SW480 (cell line): ENCODE measurements around the gene PDE11A.

Experiments used
- DNase-seq: peaks from one replicate; pipeline ENCODE4 v3.0.0-alpha.2; 2016; ENCODE audit warnings: low spot score

PDE11A gene

GRCh38 chr2:177724398-177725287, 347.9 kb downstream of the PDE11A start:
- peak; percentile 28 for DNase-seq

- no peak for DNase-seq
Observed at GRCh38 chr2:177723235-177723634, 349.3 kb downstream of the PDE11A start.

GRCh38 chr2:177721818-177722567, 350.6 kb downstream of the PDE11A start:
- DNase-seq: no peak

DNA sequence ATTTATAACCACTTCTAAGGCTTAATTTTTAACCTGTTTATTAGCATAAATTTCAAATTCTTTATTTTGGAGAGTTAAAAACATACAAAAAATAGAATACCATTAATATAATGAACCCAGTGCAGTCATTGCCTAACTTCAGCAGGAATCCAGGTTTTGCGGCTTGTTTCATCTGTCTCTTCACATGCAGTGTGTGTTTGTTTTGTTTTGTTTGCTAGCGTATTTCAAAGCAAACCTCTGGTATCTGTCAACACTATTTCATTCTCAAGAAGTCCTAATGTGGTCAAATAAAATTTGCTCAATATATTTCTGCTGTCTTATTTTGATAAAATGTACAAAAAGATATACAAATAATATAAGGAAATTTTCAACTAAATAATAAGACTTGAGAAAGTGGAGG, 351.5 kb downstream of the PDE11A start:
- no peak for DNase-seq

GRCh38 chr2:177717831-177718618, 354.6 kb downstream of the PDE11A start:
- no peak for DNase-seq

- DNase-seq: no peak
Observed at GRCh38 chr2:177716484-177716883, 356.1 kb downstream of the PDE11A start.

- DNase-seq: no peak
Observed at GRCh38 chr2:177715771-177716170, 356.8 kb downstream of the PDE11A start.

DNA sequence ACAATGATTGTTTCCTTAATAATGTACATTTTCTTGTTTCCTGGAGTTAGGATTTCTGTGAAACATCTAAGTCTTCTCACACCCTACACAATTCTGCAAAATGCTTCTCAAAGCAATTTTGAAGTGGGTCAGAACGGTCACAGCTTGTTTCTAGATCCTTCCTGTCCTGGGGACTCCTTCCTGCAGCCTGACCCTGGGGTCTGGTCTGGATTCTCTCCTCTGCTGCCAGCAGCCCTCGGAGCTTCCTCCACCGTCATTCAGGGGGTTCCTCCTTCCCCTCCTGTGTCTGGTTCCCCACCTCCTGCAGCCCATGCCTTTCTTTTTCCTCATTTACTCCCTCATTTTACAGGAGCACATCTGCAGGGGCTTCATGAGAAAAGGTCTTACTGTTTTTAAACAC, 357.9 kb downstream of the PDE11A start:
- no peak for DNase-seq

DNA sequence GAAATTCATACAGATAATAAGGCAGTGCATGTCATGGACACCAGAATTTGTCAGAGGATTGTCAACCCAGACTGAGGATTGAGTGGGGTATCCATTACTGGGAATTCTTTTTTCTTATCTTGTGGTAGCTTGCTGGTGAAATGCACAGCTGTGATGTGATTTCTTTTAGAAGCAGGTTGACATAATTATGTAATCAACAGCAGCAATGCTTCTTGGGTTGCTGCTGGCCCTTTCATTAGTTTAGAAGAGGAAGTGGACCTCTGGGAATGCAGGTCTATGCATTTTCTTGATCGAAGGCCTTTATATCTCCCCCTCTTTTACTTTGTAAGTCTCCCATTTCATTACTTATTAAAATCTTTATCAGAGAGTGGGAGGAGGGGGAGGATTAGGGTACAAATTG, 360.1 kb downstream of the PDE11A start:
- no peak for DNase-seq

DNA sequence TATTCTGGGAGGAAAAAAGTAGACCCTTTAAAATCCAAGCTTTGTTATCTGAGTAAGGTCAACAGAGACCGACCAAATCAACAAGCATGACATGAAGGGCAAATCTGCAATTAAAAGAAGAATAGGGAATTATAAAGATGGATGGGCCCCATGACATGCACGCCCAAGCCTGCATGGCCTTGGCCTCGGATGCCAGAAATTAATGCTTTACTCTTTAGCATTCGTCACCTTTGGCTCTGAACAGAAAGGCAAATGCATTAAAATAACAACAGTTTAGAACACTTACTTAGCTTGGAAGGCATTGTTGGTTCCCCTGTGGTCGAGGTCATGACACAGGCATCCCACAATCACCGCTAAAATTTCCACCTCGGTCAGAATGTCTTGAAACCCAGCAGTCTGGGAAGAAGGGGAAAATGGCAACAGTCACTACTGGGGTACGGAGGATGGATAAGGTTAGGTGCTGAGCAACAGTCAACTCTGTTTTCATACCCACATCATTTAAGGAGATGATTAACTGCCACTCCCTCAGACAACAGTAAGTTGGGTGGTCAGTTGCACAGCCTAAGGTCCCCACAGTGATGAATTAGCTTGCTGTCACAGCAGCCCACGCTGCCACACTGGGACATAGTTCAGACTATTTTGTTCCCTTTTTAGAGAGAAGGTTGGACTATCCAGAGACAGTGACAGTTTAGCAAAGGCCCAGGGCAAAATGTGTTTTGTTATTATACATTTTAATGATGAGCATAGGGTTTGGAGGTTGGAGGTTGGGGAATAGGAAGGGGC, 360.9 kb downstream of the PDE11A start:
- no peak for DNase-seq

- no peak for DNase-seq
Observed at GRCh38 chr2:177710889-177711288, 361.7 kb downstream of the PDE11A start.

- DNase-seq: no peak
Observed at GRCh38 chr2:177709986-177710401, 362.6 kb downstream of the PDE11A start.

DNA sequence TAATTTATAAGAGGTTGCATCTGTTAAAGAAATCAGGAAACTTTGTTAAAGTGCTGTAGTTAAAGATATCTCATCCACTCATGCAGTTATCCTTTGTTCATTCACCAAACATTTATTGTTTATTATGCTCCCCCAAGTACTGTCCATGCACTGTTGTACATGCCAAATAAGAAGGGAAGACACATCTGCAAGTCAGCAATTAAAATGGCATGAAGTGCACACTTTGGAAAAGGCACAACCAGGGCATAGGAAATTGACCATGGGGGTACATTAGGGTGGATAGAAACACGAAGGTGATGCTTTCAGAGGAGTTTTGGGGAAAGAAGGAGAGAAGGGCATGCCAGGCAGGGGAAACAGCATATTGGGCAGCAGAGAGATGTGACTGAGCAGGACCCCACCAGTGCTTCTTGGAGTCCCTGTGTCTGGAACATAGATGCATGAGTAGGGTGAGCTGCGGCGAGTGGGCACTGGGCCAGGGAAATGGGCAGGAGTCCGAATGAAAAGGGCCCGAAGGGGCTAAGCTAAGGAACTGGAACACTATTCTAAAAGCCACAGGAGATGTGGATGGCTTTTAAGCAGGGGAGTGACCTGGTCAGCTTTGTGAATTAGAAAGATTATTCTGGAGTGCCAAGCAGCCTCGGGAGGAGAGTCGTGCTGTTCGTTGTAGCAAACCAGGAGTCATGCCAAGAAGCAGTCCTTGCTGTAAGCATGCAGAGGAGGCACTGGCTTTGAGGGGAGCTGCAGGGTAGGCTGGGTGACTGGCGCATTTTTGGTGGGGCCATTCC, 363.7 kb downstream of the PDE11A start:
- no peak for DNase-seq

DNA sequence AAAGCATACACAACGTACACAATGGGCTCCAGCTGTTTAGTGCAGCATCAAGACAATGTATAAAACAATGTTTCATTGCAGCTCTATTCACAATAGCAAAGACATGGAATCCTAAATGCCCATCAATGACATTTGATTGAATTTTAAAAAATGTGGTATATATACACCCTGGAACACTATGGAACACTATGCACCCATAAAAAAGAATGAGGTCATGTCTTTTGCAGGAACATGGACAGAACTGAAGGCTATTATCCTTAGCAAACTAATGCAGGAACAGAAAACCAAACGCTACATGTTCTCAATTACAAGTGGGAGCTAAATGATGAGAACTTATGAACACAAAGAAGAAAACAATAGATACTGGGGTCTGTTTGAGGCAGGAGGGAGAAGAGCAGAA, 364.5 kb downstream of the PDE11A start:
- no peak for DNase-seq

DNA sequence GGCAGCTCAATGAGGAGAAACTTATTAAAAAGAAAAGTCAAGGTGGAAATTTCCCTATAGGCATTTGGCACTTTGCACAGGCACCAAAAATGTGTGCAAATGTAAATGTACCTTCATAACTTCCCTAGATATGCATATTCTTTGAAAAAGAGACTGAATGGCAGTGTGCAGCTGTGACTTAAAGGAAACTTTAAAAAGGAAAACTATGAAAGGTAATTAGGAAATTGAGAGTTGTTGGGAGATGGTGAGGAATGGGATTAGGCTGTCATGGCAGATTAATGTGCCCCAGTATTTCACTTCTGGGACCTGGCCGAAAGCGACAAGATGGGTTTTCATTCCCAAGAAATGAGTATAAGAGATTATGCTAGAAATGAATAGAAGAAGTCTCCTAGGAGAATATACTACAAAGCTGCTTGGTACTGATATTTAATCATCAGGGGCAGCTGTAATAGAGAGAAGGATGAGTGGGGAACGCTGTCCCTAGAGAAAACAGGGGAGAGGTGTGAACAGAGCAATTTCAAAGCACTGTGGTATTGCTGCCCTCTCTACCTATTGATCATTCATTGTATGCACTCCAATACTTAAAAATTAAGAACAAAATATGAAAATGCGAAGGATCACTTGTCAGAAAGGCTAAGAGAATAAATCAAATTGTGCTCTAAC, 366.9 kb downstream of the PDE11A start:
- DNase-seq: no peak

DNA sequence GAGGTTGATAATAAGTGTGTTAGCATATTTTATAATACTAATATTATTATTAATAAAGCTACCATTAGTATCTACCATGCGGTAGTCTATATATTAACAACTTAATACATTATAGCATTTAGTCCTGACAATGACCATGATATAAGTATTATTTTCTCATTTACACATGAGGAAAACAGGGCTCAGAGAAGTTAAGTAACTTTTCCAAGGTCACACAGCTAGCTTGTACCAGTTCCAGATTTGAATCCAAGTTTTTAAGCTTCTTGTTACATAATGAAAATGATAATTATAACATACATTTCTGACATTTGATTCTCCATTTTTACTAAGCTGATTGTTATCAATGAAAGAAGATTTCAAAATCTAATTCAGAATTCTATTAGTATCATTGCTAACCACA, 369.4 kb downstream of the PDE11A start:
- no peak for DNase-seq

- DNase-seq: no peak
Observed at GRCh38 chr2:177698281-177698680, 374.3 kb downstream of the PDE11A start.

GRCh38 chr2:177694348-177694747, 378.2 kb downstream of the PDE11A start:
- DNase-seq: no peak

GRCh38 chr2:177693658-177694339, 378.8 kb downstream of the PDE11A start:
- no peak for DNase-seq

GRCh38 chr2:177692783-177693269, 379.8 kb downstream of the PDE11A start:
- no peak for DNase-seq
